HPDE6-E6E7 (cell line): Measurements from ENCODE around the gene UBALD2.
"Not testable (repeated sequence)": the region's sequence is repeated elsewhere in the genome, so short reads cannot be mapped to it uniquely, and the experiment has no call there.

Source experiments
- DNase-seq: peaks from one replicate; pipeline ENCODE4 v3.0.0; 2011; ENCODE audit warnings: missing footprints; ENCODE audit errors: extremely low spot score

UBALD2 gene

GRCh38 chr17:76244721-76245120, 20.4 kb upstream of the UBALD2 start:
- not testable (repeated sequence) for DNase-seq

- DNase-seq, result no peak
Measured at GRCh38 chr17:76246080-76247066, 18.8 kb upstream of the UBALD2 start.

- DNase-seq, result no peak
Measured at GRCh38 chr17:76247304-76247703, 17.8 kb upstream of the UBALD2 start.

- DNase-seq, result no peak
Measured at GRCh38 chr17:76248013-76248782, 16.9 kb upstream of the UBALD2 start.

DNA sequence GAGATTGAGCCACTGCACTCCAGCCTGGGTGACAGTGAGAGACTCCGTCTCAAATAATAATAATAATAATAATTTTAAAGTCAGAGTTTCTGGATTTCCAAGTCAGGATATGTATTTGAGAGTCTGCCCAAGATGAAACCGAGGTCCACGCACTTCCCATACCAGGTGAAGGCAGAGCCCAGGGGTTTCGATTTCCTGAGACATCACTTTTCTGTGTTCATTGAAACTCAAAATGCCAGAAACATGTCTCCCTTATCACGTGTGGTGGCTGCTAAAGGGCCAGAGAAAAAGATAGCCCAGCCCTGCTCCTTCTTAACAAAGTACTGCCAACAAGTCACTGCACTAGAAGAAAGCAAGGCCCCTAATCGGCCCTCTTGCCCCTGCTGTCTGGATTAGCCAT, 15.0 kb upstream of the UBALD2 start:
- no peak for DNase-seq

DNA sequence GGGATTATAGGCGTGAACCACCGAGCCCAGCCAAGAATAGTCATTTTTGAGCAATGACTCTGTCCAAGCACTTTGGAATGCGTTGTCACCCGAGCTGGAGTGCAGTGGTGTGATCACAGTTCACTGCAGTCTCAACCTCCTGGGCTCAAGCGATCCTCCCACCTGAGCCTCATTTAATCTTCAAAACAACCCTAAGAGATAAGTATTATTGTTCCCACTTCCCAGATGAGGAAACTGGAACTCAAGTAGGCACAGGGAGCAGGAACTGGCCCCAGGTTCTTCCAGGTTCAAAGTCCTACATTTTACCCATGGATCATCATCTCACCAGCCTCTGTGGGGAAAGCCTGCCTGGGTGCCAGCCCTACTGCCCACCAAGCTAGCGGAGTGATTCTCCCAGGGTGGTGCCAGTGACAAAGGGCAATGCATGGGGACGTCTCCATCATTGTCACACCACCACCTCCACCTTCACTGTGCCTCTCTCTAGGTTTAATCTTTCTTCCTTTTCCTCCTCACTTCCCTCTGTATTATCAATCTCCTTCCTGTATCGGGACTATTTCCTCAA, 13.6 kb upstream of the UBALD2 start:
- no peak for DNase-seq

DNA sequence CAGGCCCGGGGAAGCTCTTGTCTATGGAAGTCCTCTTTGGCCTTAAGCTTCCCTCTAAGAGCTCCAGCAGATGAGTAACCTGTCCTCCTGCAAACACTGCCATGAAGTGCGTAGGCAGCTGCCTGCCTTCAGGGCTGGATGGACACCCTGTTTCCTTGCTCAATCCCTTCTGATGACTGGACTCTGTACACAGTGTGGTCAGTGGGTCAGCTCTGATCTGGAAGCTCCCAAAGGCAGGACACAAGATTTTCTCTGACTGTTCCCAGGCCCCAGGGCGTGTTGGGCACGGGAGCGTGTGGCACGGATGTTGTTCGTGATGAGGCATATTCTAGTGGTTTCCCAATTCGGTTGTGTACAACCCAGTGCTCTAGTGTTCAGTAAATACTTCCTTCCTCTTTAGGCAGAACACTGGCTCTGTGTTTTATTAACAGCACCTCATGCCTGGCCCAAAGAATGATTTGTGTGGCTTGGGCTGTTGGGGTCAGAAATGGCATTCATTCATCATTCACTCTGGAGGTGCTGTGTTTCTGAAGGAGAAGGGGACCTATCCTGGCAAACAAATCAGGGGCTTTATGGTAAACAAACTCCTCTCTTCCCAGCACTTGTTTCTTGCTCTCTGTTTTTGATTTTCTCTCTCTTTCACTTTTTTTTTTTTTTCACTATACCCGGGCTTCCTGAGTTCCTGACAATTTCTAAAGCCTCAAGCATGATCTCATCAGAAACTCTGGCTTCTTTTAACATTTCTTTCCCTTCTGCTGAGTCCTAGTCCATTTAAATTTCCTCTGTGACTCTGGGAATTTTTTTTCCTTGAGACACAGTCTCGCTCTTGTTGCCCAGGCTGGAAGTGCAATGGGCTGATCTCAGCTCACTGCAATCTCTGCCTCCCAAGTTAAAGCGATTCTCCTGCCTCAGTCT, 12.9 kb upstream of the UBALD2 start:
- peak; percentile 75 for DNase-seq

DNA sequence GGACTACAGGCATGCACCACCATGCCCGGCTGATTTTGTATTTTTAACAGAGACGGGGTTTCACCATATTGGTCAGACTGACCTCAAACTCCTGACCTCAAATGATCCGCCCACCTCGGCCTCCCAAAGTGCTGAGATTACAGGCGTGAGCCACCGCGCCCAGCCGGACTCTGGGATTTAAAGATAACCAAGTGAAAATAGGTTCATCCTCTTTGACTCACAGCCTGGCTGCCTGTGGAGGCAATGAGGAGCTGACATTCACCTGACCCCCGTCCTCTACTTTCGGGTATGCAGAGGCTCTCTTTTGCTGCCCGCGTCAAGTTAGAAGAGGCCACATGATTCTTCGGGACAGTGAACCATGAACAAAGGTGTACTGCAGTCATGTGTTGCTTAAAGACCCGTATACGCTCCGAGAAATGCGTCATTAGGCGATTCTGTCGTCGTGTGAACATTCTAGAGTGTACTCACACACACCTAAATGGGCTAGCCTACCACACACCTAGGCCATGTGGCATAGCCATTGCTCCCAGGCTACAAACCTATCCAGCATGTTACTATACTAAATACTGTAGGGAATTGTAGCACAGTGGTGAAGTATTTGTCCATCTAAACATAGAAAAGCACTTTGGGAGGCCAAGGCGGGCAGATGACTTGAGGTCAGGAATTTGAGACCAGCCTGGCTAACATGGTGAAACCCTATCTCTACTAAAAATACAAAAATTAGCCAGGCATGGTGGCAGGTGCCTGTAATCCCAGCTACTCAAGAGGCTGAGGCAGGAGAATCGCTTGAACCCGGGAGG, 12.0 kb upstream of the UBALD2 start:
- not testable (repeated sequence) for DNase-seq

GRCh38 chr17:76253841-76254240, 11.3 kb upstream of the UBALD2 start:
- DNase-seq, result no peak

DNA sequence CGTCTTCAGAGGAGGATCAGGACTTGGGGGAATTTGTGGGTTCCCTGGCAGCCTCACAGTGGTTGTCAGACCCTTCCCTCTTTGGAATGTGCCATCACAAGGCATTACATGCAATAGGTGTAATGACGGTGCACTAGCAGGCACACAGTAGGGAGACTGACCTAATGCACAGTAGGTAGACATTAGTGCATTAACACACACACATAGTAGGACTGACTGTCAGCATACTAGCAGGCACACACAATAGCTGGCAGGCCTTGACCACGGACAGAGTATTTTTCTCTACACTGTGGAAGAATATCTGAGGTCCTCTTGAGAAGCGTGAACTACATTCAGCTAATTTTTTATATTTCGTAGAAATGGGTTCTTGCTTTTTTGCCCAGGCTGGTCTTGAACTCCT, 10.9 kb upstream of the UBALD2 start:
- no peak for DNase-seq

DNA sequence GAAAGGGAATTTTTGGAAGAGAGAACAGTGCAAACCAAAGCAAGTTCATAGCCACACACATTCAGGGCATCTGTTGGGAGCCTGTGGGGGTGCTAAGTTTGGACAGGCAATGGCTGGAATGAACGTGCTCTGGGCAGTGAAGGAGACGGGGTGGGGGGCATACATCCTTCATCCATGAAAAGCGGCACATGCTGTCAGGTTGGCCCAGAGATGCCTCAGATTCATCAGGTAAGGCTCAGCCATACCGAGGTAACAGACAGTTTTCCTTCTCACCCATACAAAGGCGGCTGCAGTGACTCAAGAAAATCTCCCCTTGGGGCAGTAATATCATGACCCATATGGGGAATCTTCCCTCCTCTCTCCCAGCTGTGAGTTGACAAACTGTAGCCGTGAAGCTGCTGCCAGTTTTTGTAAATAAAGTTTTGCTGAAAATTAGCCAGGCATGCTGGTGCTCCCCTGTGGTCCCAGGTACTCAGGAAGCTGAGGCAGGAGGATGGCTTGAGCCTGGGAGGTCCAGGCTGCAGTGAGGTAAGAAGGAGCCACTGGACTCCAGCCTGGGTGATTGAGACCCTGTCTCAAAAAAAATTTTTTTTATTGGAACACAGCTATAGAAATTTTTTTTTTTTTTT, 9.2 kb upstream of the UBALD2 start:
- no peak for DNase-seq

DNA sequence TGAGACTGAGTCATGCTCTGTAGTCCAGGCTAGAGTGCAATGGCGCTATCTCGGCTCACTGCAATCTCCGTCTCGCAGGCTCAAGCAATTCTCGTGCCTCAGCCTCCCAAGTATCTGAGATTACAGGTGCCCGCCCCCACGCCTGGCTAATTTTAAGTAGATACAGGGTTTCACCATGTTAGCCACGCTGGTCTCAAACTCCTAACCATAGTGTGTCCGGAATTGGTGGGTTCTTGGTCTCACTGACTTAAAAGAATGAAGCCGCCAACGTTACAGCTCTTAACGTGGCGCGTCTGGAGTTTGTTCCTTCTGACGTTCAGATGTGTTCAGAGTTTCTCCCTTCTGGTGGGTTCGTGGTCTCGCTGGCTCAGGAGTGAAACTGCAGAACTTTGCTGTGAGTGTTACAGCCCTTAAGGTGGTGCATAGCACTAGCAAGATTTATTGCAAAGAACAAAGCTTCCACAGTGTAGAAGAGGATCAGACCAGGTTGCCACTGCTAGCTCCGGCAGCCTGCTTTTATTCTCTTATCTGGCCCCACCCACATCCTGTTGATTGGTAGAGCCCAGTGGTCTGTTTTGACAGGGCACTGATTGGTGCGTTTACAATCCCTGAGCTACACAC, 8.6 kb upstream of the UBALD2 start:
- not testable (repeated sequence) for DNase-seq

DNA sequence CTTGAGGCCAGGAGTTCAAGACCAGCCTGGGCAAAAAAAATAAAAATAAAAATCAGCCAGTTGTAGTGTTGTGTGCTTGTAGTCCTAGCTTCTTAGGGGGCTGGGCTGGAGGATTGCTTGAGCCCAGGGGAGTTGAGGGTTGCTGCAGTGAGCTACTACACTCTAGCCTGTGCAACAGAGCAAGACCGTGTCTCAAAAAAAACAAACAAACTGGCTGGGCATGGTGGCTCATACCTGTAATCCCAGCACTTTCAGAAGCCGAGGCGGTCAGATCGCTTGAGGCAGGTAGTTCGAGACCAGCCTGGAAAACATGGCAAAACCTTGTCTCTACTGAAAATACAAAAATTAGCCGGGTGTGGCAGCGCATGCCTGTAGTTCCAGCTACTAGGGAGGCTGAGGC, 4.9 kb upstream of the UBALD2 start:
- DNase-seq, result no peak

GRCh38 chr17:76260669-76261068, 4.5 kb upstream of the UBALD2 start:
- no peak for DNase-seq

GRCh38 chr17:76261421-76262215, 3.5 kb upstream of the UBALD2 start:
- no peak for DNase-seq

DNA sequence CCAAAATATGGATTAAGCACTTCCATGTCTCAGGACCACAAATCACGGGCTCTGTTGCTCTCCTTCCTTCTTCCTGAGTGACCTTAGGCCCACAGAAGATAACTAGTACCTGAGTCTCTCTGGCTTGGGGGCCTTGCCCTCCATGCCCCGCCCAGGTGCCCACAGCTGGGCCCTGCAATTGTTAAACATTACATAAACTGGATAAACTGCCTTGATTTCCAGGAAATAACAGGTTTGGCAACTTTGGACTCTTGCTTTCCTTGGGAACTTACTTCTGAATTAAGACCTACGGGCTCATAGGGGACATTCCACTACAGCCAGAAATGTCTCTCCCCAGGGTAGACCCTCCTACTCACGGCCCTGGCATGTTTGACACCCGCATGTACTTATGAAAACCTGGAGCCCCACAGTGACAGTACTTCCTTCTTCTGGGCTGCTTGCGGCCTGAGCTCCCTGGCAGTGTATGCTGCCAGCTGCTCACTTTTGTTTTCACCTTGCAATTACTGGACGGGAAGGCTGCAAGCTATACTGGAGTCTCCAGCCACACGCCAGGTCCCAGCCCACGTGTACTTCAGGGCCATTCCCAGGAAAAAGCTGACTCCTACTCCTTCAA, 2.3 kb upstream of the UBALD2 start:
- no peak for DNase-seq

DNA sequence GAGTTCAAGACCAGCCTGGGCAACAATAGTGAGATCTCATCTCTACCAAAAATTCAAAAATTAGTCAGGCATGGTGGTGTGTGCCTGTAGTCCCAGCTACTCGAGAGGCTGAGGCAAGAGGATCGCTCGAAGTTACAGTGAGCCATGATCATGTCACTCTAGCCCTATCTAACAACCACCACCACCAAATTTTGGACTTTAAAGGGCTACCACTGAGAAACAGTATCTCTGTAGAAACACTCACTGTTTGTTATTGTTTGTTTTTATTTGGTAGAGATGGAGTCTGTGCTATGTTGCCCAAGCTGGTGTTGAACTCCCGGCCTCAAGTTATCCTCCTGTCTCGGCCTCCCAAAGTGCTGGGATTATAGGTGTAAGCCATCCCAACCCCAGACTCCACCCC, 1.3 kb upstream of the UBALD2 start:
- no peak for DNase-seq

DNA sequence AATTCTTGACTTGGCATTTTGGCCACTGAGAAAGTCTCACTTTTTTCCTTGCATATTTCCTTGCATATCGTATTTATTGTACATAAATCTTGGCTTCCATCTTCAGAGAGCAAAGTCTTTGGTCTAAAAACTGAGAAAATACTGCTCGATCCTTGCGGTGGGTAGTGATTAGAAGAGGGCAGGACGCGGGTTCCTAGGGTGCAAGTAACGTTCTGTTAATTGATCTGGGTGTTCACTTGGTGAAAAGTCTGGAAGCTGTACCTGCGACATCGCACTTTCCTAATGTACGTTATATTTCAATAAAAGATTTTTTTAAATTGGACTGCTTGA, 758 bp upstream of the UBALD2 start:
- DNase-seq, result no peak
